GM12878 (cell line): ENCODE results near the gene FBXL17. TPM values are rescaled to one million over a fixed set of nuclear protein-coding genes. Genes with fewer than 3 reads are reported as not detected.

Source experiments
- ATAC-seq: fragments of 200-7000 bp; cut with Tn5 transposase; 3 replicates; pipeline ENCODE4 v1.9.1; 2020; ENCODE audit warnings: mild to moderate bottlenecking, moderate library complexity
- BruUV-seq: library from RNA; stranded (reverse); fragments of 400-500 nt; replicated peaks from 2 replicates; lab custom pipeline; 2021; lab: Mats Ljungman, UMichigan
- CTCF ChIA-PET: fragments of 300-600 bp; sonication (Branson Sonifier 250); formaldehyde crosslinking; extraction: SDS; loops from one replicate; lab custom pipeline; 2021; ENCODE audit warnings: inconsistent platforms; lab: Yijun Ruan, JAX
- POLR2A ChIA-PET: fragments of 350-600 bp; formaldehyde crosslinking; extraction: SDS; loops from one replicate; lab custom pipeline; 2021; ENCODE audit warnings: inconsistent platforms; lab: Charles Lee
- RAD21 ChIA-PET: fragments of 300-600 bp; sonication (Branson Sonifier 250); formaldehyde crosslinking; loops from one replicate; lab custom pipeline; 2023; ENCODE audit warnings: antibody characterized with exemption; ENCODE audit not compliant: unreplicated experiment; lab: Charles Lee
- SMC1A ChIA-PET: fragments of 300-600 bp; sonication (Branson Sonifier 250); formaldehyde crosslinking; loops from one replicate; lab custom pipeline; 2023; ENCODE audit not compliant: unreplicated experiment, uncharacterized antibody; lab: Charles Lee
- DNase-seq: peaks from one replicate; pipeline ENCODE4 v3.0.0-alpha.2; 2011; ENCODE audit warnings: low read depth, low spot score
- FAIRE-seq: peaks from 3 replicates; lab custom pipeline; 2011; peaks lifted over from hg19 to GRCh38; lab: Jason Lieb, UNC
- H2AFZ ChIP-seq: 2 replicates; pipeline ENCODE4 v1.6.0; 2011; ENCODE audit warnings: low read depth, low read length, control low read depth; ENCODE audit not compliant: control insufficient read depth
- H3K27ac ChIP-seq: 2 replicates; pipeline ENCODE4 v1.5.1; 2011; ENCODE audit warnings: control low read depth; ENCODE audit not compliant: control insufficient read depth, insufficient read depth
- H3K27me3 ChIP-seq, 2 experiments: replicated peaks in 1 of 2; 2 replicates each; pipeline versions ENCODE4 v1.6.0 to v1.6.1; 2011; ENCODE audit warnings: low read length in 1 of 2; ENCODE audit not compliant: control insufficient read depth in 2 of 2, insufficient read depth in 2 of 2
- H3K36me3 ChIP-seq, 2 experiments: 2 replicates each; pipeline ENCODE4 v1.5.1; 2011; ENCODE audit warnings: low read length in 1 of 2; ENCODE audit not compliant: control insufficient read depth in 2 of 2, insufficient read depth in 2 of 2
- H3K4me1 ChIP-seq: 2 replicates; pipeline ENCODE4 v1.6.1; 2011; ENCODE audit warnings: mild to moderate bottlenecking, low read length, moderate library complexity, mixed read lengths; ENCODE audit not compliant: control insufficient read depth, insufficient read depth
- H3K4me2 ChIP-seq: 2 replicates; pipeline ENCODE4 v1.6.0; 2011; ENCODE audit warnings: control low read depth; ENCODE audit not compliant: control insufficient read depth, insufficient read depth
- H3K4me3 ChIP-seq: fragments of 200-600 bp; sonication (generic); 2 replicates; pipeline ENCODE4 v1.5.1; 2016
- H3K79me2 ChIP-seq: 2 replicates; pipeline ENCODE4 v1.6.0; 2011; ENCODE audit warnings: low read length; ENCODE audit not compliant: control insufficient read depth, insufficient read depth
- H3K9ac ChIP-seq: 2 replicates; pipeline ENCODE4 v1.8.0; 2011; ENCODE audit warnings: low read length, control low read depth, mixed read lengths; ENCODE audit not compliant: control insufficient read depth, insufficient read depth
- H3K9me3 ChIP-seq: replicated peaks from 3 replicates; pipeline ENCODE4 v1.5.1; 2011; ENCODE audit warnings: mild to moderate bottlenecking, low read length; ENCODE audit not compliant: control insufficient read depth, insufficient read depth
- H4K20me1 ChIP-seq: 2 replicates; pipeline ENCODE4 v1.6.0; 2011; ENCODE audit not compliant: control insufficient read depth, insufficient read depth
- ATF7 ChIP-seq: fragments of 450-650 bp; IDR thresholded peaks from 2 replicates; pipeline ENCODE4 v1.6.1; 2016; ENCODE audit warnings: low read depth, mild to moderate bottlenecking
- CREB1 ChIP-seq: IDR thresholded peaks from 2 replicates; pipeline ENCODE4 v1.6.1; 2012; ENCODE audit warnings: low read depth, mild to moderate bottlenecking, inconsistent platforms
- HCFC1 ChIP-seq: fragments of 150-350 bp; IDR thresholded peaks from 2 replicates; pipeline ENCODE4 v1.6.1; 2014; ENCODE audit warnings: low read length
- IKZF2 ChIP-seq, 2 experiments: fragments of 450-650 bp; IDR thresholded peaks; 2 replicates each; pipeline ENCODE4 v1.6.1; 2017; ENCODE audit warnings: mild to moderate bottlenecking in 2 of 2, moderate library complexity in 2 of 2
- IRF4 ChIP-seq: IDR thresholded peaks from 2 replicates; pipeline ENCODE4 v1.6.1; 2011; ENCODE audit warnings: low read depth, low read length
- KDM1A ChIP-seq: fragments of 200-600 bp; sonication (generic); IDR thresholded peaks from 2 replicates; pipeline ENCODE4 v1.6.1; 2016; ENCODE audit warnings: borderline replicate concordance
- KLF5 ChIP-seq: fragments of 450-650 bp; IDR thresholded peaks from 2 replicates; pipeline ENCODE4 v1.6.1; 2014; ENCODE audit warnings: mild to moderate bottlenecking; ENCODE audit not compliant: partially characterized antibody
- LARP7 ChIP-seq: fragments of 450-650 bp; IDR thresholded peaks from 2 replicates; pipeline ENCODE4 v1.6.1; 2017; ENCODE audit warnings: mild to moderate bottlenecking
- MEF2A ChIP-seq: IDR thresholded peaks from 2 replicates; pipeline ENCODE4 v1.6.1; 2011; ENCODE audit warnings: low read depth, mild to moderate bottlenecking, low read length, moderate library complexity; ENCODE audit not compliant: insufficient read depth
- MEF2B ChIP-seq: fragments of 450-650 bp; IDR thresholded peaks from 2 replicates; pipeline ENCODE4 v1.6.1; 2018; ENCODE audit warnings: mild to moderate bottlenecking, moderate library complexity; ENCODE audit not compliant: partially characterized antibody, poor library complexity, severe bottlenecking
- SP1 ChIP-seq: IDR thresholded peaks from one replicate; pipeline ENCODE4 v1.6.1; 2011; ENCODE audit warnings: low read depth, low read length
- TCF3 ChIP-seq: IDR thresholded peaks from 2 replicates; pipeline ENCODE4 v1.6.1; 2012; ENCODE audit warnings: low read depth, mild to moderate bottlenecking, low read length, borderline replicate concordance; ENCODE audit not compliant: insufficient read depth
- ZNF384 ChIP-seq: IDR thresholded peaks from 2 replicates; pipeline ENCODE4 v1.6.1; 2012; ENCODE audit warnings: low read depth, mild to moderate bottlenecking, low read length, improper control_type of control experiment, borderline replicate concordance
- ZSCAN29 ChIP-seq: fragments of 450-650 bp; IDR thresholded peaks from 2 replicates; pipeline ENCODE4 v1.6.1; 2017; ENCODE audit warnings: mild to moderate bottlenecking, moderate library complexity
- WGBS: methylation state at CpG from one replicate; pipeline ENCODE4 v1.1.6; 2016; ENCODE audit warnings: low lambda C conversion rate; ENCODE audit not compliant: insufficient replicate concordance, insufficient coverage; ENCODE audit errors: missing lambda C conversion rate; 5-methylcytosine and 5-hydroxymethylcytosine counted together
- in situ Hi-C: fragments of 300-500 bp; cut with MboI; formaldehyde crosslinking; loops from 9 replicates; pipeline ENCODE4 v1.14.3; 2018; ENCODE audit warnings: mixed read lengths
- intact Hi-C: fragments of 100-400 bp; cut with micrococcal nuclease; formaldehyde crosslinking; loops from one replicate; pipeline ENCODE4 v1.14.2; 2022; ENCODE audit not compliant: unreplicated experiment
- polyA plus RNA-seq, 11 experiments: library from polyadenylated mRNA; depleted of rRNA in 4 of 11; unstranded in 6 of 11; stranded (reverse) in 5 of 11; fragments of >200 nt; fragmentation: Nextera tagmentation in 4 of 11; fragmentation: Illumina TruSeq in 1 of 11; extraction: Ambion mirVana in 4 of 11; extraction: Trizol in 1 of 11; gene quantifications; 1 replicate in 1 of 11; 2 replicates in 10 of 11; pipeline versions ENCODE4 v1.2.1 to v1.2.3, GENCODE V29; 2011 to 2016; ENCODE audit warnings: inconsistent platforms in 2 of 11, missing spikeins in 2 of 11, low read depth in 1 of 11
- total RNA-seq, 4 experiments: library from RNA; depleted of rRNA in 3 of 4; stranded (reverse); fragments of >200 nt in 3 of 4; fragmentation: Illumina TruSeq in 1 of 4; extraction: Trizol in 1 of 4; gene quantifications; 2 replicates each; pipeline versions ENCODE4 v1.2.1 to v1.2.3, GENCODE V29; 2013 to 2021
- TF ChIP-seq, protein P1 (sequence below): IDR thresholded peaks from 2 replicates; pipeline ENCODE4 v1.6.1; 2012; ENCODE audit warnings: mild to moderate bottlenecking, low read depth, low read length
- TF ChIP-seq, protein P2 (sequence below): fragments of 450-650 bp; conservative IDR thresholded peaks from 2 replicates; pipeline ENCODE4 v1.6.1; 2017; ENCODE audit warnings: mild to moderate bottlenecking, moderate library complexity
- TF ChIP-seq, protein P3 (sequence below): fragments of 450-650 bp; IDR thresholded peaks from 2 replicates; pipeline ENCODE4 v1.6.1; 2017; ENCODE audit warnings: mild to moderate bottlenecking, moderate library complexity

Gene FBXL17
- total and polyA plus RNA-seq, 10 of the 15 experiments (the other 5 are each of a cell fraction or from before 2014, with no cell fraction given) = 0.88 to 9.0 (median 4.4) TPM

DNA sequence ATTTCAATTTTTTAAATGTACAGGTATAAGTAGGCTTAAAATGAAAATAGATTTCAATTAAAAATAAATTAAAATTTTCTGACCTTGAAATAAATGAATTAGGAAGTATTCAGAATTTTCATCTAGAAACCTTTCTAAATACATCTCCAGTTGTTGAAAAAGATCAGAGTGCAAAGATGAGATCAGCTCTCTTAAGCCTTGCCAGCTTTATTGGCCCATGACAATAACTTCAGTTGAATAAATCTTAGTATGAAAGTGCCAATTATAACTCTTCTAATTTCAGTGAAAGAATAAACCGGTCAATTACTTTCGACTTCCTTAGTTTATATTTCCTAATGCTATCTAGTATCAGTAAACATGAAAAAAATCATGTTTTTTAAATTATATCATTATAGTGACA is 117.4 kb downstream of the FBXL17 start:
- H4K20me1 ChIP-seq = no peaks in the 10 kb centered on the region
- no peaks in the 10 kb centered on the region for H3K4me1 ChIP-seq
- intact Hi-C loops (no loop called here), in situ Hi-C loops (no loop called here)
- no peaks in the 10 kb centered on the region for H3K27me3 ChIP-seq
- no peak overlapping the region for H2AFZ ChIP-seq
- H3K27ac ChIP-seq = no peak overlapping the region
- WGBS = 98% methylated on average over 2 of the region's 2 CpGs
- H3K36me3 ChIP-seq = no peaks in the 10 kb centered on the region
- no peaks in the 10 kb centered on the region for H3K9me3 ChIP-seq
- ATAC-seq = no peak
- no TSS peak for BruUV-seq
- ChIA-PET CTCF (interaction anchor here (1.0 kb wide), 1 partner anchor 81 kb away, joined by 3 read pairs; no protein-coding TSS in a partner anchor), POLR2A (no interaction called here), RAD21 (interaction anchor here (0.7 kb wide), 1 partner anchor 81 kb away, joined by 3 read pairs; no protein-coding TSS in a partner anchor), SMC1A (interaction anchor here (1.5 kb wide), 1 partner anchor 8 kb away, joined by 3 read pairs; no protein-coding TSS in a partner anchor)
- H3K4me3 ChIP-seq = no peak overlapping the region
- H3K9ac ChIP-seq = no peak overlapping the region
- DNase-seq = no peak
- no peak for FAIRE-seq
- no peaks in the 10 kb centered on the region for H3K79me2 ChIP-seq
- no peak overlapping the region for H3K4me2 ChIP-seq
- no peak for TF ChIP-seq KLF5
- TF ChIP-seq, protein P1, sequence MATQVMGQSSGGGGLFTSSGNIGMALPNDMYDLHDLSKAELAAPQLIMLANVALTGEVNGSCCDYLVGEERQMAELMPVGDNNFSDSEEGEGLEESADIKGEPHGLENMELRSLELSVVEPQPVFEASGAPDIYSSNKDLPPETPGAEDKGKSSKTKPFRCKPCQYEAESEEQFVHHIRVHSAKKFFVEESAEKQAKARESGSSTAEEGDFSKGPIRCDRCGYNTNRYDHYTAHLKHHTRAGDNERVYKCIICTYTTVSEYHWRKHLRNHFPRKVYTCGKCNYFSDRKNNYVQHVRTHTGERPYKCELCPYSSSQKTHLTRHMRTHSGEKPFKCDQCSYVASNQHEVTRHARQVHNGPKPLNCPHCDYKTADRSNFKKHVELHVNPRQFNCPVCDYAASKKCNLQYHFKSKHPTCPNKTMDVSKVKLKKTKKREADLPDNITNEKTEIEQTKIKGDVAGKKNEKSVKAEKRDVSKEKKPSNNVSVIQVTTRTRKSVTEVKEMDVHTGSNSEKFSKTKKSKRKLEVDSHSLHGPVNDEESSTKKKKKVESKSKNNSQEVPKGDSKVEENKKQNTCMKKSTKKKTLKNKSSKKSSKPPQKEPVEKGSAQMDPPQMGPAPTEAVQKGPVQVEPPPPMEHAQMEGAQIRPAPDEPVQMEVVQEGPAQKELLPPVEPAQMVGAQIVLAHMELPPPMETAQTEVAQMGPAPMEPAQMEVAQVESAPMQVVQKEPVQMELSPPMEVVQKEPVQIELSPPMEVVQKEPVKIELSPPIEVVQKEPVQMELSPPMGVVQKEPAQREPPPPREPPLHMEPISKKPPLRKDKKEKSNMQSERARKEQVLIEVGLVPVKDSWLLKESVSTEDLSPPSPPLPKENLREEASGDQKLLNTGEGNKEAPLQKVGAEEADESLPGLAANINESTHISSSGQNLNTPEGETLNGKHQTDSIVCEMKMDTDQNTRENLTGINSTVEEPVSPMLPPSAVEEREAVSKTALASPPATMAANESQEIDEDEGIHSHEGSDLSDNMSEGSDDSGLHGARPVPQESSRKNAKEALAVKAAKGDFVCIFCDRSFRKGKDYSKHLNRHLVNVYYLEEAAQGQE = no peak
- no peak for TF ChIP-seq LARP7
- TF ChIP-seq MEF2A = no peak
- TF ChIP-seq KDM1A = no peak
- TF ChIP-seq IRF4 = no peak
- no peak for TF ChIP-seq CREB1
- no peak for TF ChIP-seq IKZF2 (IDR thresholded peaks at IDR 0.05)
- TF ChIP-seq TCF3 = no peak
- TF ChIP-seq ZSCAN29 = no peak
- TF ChIP-seq ZNF384 = no peak
- TF ChIP-seq, protein P2, sequence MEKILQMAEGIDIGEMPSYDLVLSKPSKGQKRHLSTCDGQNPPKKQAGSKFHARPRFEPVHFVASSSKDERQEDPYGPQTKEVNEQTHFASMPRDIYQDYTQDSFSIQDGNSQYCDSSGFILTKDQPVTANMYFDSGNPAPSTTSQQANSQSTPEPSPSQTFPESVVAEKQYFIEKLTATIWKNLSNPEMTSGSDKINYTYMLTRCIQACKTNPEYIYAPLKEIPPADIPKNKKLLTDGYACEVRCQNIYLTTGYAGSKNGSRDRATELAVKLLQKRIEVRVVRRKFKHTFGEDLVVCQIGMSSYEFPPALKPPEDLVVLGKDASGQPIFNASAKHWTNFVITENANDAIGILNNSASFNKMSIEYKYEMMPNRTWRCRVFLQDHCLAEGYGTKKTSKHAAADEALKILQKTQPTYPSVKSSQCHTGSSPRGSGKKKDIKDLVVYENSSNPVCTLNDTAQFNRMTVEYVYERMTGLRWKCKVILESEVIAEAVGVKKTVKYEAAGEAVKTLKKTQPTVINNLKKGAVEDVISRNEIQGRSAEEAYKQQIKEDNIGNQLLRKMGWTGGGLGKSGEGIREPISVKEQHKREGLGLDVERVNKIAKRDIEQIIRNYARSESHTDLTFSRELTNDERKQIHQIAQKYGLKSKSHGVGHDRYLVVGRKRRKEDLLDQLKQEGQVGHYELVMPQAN = no peak
- TF ChIP-seq MEF2B = no peak
- TF ChIP-seq ATF7 = no peak
- no peak for TF ChIP-seq HCFC1
- TF ChIP-seq SP1 = no peak
- TF ChIP-seq, protein P3, sequence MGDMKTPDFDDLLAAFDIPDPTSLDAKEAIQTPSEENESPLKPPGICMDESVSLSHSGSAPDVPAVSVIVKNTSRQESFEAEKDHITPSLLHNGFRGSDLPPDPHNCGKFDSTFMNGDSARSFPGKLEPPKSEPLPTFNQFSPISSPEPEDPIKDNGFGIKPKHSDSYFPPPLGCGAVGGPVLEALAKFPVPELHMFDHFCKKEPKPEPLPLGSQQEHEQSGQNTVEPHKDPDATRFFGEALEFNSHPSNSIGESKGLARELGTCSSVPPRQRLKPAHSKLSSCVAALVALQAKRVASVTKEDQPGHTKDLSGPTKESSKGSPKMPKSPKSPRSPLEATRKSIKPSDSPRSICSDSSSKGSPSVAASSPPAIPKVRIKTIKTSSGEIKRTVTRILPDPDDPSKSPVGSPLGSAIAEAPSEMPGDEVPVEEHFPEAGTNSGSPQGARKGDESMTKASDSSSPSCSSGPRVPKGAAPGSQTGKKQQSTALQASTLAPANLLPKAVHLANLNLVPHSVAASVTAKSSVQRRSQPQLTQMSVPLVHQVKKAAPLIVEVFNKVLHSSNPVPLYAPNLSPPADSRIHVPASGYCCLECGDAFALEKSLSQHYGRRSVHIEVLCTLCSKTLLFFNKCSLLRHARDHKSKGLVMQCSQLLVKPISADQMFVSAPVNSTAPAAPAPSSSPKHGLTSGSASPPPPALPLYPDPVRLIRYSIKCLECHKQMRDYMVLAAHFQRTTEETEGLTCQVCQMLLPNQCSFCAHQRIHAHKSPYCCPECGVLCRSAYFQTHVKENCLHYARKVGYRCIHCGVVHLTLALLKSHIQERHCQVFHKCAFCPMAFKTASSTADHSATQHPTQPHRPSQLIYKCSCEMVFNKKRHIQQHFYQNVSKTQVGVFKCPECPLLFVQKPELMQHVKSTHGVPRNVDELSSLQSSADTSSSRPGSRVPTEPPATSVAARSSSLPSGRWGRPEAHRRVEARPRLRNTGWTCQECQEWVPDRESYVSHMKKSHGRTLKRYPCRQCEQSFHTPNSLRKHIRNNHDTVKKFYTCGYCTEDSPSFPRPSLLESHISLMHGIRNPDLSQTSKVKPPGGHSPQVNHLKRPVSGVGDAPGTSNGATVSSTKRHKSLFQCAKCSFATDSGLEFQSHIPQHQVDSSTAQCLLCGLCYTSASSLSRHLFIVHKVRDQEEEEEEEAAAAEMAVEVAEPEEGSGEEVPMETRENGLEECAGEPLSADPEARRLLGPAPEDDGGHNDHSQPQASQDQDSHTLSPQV = no peak
